Esophagus muscularis mucosa (tissue), 4 donors: Measurements from ENCODE around the gene GNA14.

Experiments used
- EP300 ChIP-seq: sonication (generic); formaldehyde crosslinking; IDR thresholded peaks from one replicate; pipeline ENCODE4 v1.6.1; 2017; ENCODE audit warnings: antibody characterized with exemption
- POLR2AphosphoS5 ChIP-seq, 2 donors: sonication (generic); formaldehyde crosslinking; IDR thresholded peaks; one replicate each; pipeline ENCODE4 v1.6.1; 2017; ENCODE audit warnings: antibody characterized with exemption in 2 of 2
- TF ChIP-seq, protein P1 (sequence below), 3 experiments: fragments of 200-600 bp in 2 of 3; fragments of 450-650 bp in 1 of 3; sonication (generic) in 2 of 3; IDR thresholded peaks; one replicate each; pipeline ENCODE4 v1.5.1; 2017 to 2019; ENCODE audit warnings: antibody characterized with exemption in 3 of 3, mild to moderate bottlenecking in 2 of 3, moderate library complexity in 1 of 3

DNA sequence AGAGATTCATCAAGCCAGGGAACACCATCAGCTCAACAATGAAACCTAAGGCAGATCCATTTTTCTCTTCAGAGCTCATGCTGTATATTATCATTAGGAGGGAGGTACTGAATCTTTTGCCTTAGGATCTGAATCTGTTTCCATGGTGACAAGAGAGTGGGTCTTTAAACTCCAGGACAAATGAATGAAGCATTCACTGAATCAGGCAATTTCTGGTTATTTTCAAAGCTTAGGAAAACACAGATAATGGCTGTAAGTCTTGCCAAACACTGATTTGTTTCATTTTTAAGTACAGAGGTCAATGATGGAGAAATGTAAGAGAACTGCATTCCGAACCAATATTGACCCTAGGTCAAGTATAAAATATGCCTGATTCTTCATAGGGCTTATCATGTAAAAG lies 84.9 kb downstream of the GNA14 start:
- TF ChIP-seq, protein P1, sequence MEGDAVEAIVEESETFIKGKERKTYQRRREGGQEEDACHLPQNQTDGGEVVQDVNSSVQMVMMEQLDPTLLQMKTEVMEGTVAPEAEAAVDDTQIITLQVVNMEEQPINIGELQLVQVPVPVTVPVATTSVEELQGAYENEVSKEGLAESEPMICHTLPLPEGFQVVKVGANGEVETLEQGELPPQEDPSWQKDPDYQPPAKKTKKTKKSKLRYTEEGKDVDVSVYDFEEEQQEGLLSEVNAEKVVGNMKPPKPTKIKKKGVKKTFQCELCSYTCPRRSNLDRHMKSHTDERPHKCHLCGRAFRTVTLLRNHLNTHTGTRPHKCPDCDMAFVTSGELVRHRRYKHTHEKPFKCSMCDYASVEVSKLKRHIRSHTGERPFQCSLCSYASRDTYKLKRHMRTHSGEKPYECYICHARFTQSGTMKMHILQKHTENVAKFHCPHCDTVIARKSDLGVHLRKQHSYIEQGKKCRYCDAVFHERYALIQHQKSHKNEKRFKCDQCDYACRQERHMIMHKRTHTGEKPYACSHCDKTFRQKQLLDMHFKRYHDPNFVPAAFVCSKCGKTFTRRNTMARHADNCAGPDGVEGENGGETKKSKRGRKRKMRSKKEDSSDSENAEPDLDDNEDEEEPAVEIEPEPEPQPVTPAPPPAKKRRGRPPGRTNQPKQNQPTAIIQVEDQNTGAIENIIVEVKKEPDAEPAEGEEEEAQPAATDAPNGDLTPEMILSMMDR (IDR thresholded peaks at IDR 0.05): no peak
- TF ChIP-seq POLR2AphosphoS5 (IDR thresholded peaks at IDR 0.05) (no peak), EP300 (no peak)
